Fibroblast of mammary gland (primary cell): ENCODE results near the gene HS3ST4.

Experiments
- DNase-seq: peaks from one replicate; pipeline ENCODE4 v3.0.0-alpha.2; 2010; ENCODE audit warnings: low read depth
- H3K4me3 ChIP-seq: 2 replicates; pipeline ENCODE4 v1.5.1; 2011; ENCODE audit warnings: low read depth, mild to moderate bottlenecking, low read length, moderate library complexity; ENCODE audit not compliant: control insufficient read depth
- CTCF ChIP-seq: conservative IDR thresholded peaks from 2 replicates; pipeline ENCODE4 v1.5.1; 2011; ENCODE audit warnings: low read depth, low read length, inconsistent platforms; ENCODE audit not compliant: control insufficient read depth, insufficient read depth

Gene HS3ST4

DNA sequence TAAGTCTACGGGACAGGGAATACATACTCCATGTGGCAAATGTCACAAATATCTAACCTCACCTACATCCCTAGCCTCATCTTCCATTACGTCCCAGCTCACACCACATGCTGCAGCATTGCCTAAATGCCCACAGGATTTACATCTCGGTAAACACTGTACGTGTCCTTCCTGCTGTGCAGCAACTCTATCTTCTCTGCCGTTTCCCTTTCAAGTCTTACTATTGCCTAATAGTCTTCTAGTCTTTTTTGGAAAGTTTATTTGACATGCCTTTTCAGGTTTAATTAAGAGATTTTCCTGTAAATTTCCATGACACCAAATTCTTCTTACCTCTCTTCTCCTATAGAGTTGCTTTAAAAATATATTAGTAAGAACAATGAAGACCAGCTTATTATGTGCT is 120.5 kb downstream of the HS3ST4 start:
- no peak overlapping the region for H3K4me3 ChIP-seq
- no peak for DNase-seq
- no peak for TF ChIP-seq CTCF

GRCh38 chr16:25817295-25817694 is 125.5 kb downstream of the HS3ST4 start:
- no peak for TF ChIP-seq CTCF
- H3K4me3 ChIP-seq: no peak overlapping the region
- DNase-seq: no peak

- no peak for TF ChIP-seq CTCF
- no peak for DNase-seq
- no peak overlapping the region for H3K4me3 ChIP-seq
These were observed 126.1 kb downstream of the HS3ST4 start for GRCh38 chr16:25817876-25818275.

GRCh38 chr16:25823891-25824290 is 132.1 kb downstream of the HS3ST4 start:
- DNase-seq: no peak
- no peak for TF ChIP-seq CTCF
- no peak overlapping the region for H3K4me3 ChIP-seq

- H3K4me3 ChIP-seq: no peak overlapping the region
- no peak for TF ChIP-seq CTCF
- DNase-seq: no peak
These were observed 135.9 kb downstream of the HS3ST4 start for GRCh38 chr16:25827709-25828108.

- no peak for TF ChIP-seq CTCF
- no peak overlapping the region for H3K4me3 ChIP-seq
- DNase-seq: no peak
These were observed 136.8 kb downstream of the HS3ST4 start for GRCh38 chr16:25828510-25828909.

DNA sequence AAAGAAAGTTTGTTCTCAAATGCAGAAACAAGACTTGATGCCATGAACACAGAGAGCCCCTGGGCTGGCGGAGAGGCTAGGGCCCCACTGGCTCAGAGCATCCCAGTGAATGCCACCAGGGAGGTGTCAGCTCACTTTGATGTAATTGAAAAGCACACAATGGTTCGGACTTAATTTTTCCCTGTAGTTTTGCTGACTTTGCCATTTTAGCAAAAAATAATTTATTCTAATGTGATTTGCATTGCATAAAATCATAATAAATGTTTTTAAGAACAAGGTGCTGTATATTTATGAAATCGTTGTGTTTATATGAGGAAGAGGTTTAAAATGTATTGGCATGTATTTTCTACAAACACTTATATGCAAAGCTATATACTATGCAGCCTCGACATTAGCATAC is 140.5 kb downstream of the HS3ST4 start:
- DNase-seq: no peak
- TF ChIP-seq CTCF: no peak
- no peak overlapping the region for H3K4me3 ChIP-seq
